MCF 10A (cell line): Measurements from ENCODE around the gene EPB41. TPM values are rescaled to one million over a fixed set of nuclear protein-coding genes. Genes with fewer than 3 reads are reported as not detected.

Source experiments
- BruUV-seq: library from RNA; stranded (reverse); fragments of 400-500 nt; replicated peaks from 2 replicates; lab custom pipeline; 2021; lab: Mats Ljungman, UMichigan
- CTCF ChIA-PET: fragments of 300-600 bp; sonication (Branson Sonifier 250); formaldehyde crosslinking; extraction: SDS; loops from one replicate; lab custom pipeline; 2021; ENCODE audit warnings: antibody characterized with exemption, inconsistent platforms; lab: Yijun Ruan, JAX
- POLR2A ChIA-PET: fragments of 300-600, 350-650 bp; sonication (Branson Sonifier 250); formaldehyde crosslinking; extraction: SDS; loops from one replicate; lab custom pipeline; 2020; ENCODE audit warnings: antibody characterized with exemption, inconsistent platforms; lab: Yijun Ruan, JAX
- DNase-seq: peaks from one replicate; pipeline ENCODE4 v3.0.0-alpha.2; 2018; ENCODE audit not compliant: unreplicated experiment
- H3K27ac Mint-ChIP-seq: one replicate; pipeline ENCODE4 v1.8.0; 2022; ENCODE audit warnings: mild to moderate bottlenecking, low read depth, mixed read lengths; ENCODE audit not compliant: unreplicated experiment
- H3K27me3 Mint-ChIP-seq: one replicate; pipeline ENCODE4 v1.8.0; 2022; ENCODE audit warnings: mixed read lengths; ENCODE audit not compliant: insufficient read depth, unreplicated experiment
- H3K36me3 Mint-ChIP-seq: one replicate; pipeline ENCODE4 v1.8.0; 2022; ENCODE audit warnings: mild to moderate bottlenecking, moderate library complexity, mixed read lengths; ENCODE audit not compliant: insufficient read depth, unreplicated experiment
- H3K4me1 Mint-ChIP-seq: one replicate; pipeline ENCODE4 v1.8.0; 2022; ENCODE audit warnings: mixed read lengths; ENCODE audit not compliant: insufficient read depth, unreplicated experiment
- H3K4me3 Mint-ChIP-seq: one replicate; pipeline ENCODE4 v1.8.0; 2022; ENCODE audit warnings: mild to moderate bottlenecking, moderate library complexity, mixed read lengths; ENCODE audit not compliant: unreplicated experiment
- H3K9me3 Mint-ChIP-seq: one replicate; pipeline ENCODE4 v1.8.0; 2022; ENCODE audit warnings: mixed read lengths; ENCODE audit not compliant: unreplicated experiment
- CTCF ChIP-seq: fragments of 200-600 bp; IDR thresholded peaks from one replicate; pipeline ENCODE4 v1.8.0; 2022; ENCODE audit warnings: antibody characterized with exemption, mild to moderate bottlenecking; ENCODE audit not compliant: unreplicated experiment
- intact Hi-C: fragments of 100-400 bp; cut with micrococcal nuclease; formaldehyde crosslinking; loops from 2 replicates; pipeline ENCODE4 v1.14.1; 2022
- total RNA-seq: library from RNA; stranded (reverse); gene quantifications from 2 replicates; pipeline ENCODE4 v1.2.3, GENCODE V29; 2022

The EPB41 gene
- total RNA-seq, 1 experiment from 2014 or later, result 15.0 TPM

- DNase-seq, result no peak
- Mint-ChIP-seq H3K27me3 (no peaks in the 10 kb centered on the region), H3K27ac (no peak overlapping the region), H3K9me3 (peaks cover 6% of the 10 kb centered on the region), H3K4me1 (no peaks in the 10 kb centered on the region), H3K36me3 (no peaks in the 10 kb centered on the region), H3K4me3 (no peak overlapping the region)
- ChIA-PET CTCF (interaction anchor here (0.6 to 1.2 kb wide), 2 partner anchors 51 to 348 kb away, joined by 3 read pairs; no protein-coding TSS in a partner anchor), POLR2A (no interaction called here)
- no peak for TF ChIP-seq CTCF
- no TSS peak for BruUV-seq
- intact Hi-C loops, result no loop called here
Observed at GRCh38 chr1:28983509-28984310, 69.3 kb downstream of the EPB41 start.

- intact Hi-C loops, result no loop called here
- BruUV-seq, result no TSS peak
- Mint-ChIP-seq H3K9me3 (peaks cover 6% of the 10 kb centered on the region), H3K36me3 (no peaks in the 10 kb centered on the region), H3K27me3 (no peaks in the 10 kb centered on the region), H3K27ac (no peak overlapping the region), H3K4me3 (no peak overlapping the region), H3K4me1 (no peaks in the 10 kb centered on the region)
- POLR2A ChIA-PET, result no interaction called here
- CTCF ChIA-PET, result interaction anchor here (0.6 to 1.2 kb wide), 2 partner anchors 50 to 349 kb away, joined by 3 read pairs; no protein-coding TSS in a partner anchor
- DNase-seq, result no peak
- no peak for TF ChIP-seq CTCF
Observed at GRCh38 chr1:28984311-28984684, 69.9 kb downstream of the EPB41 start.

GRCh38 chr1:28985427-28985826 is 71.1 kb downstream of the EPB41 start:
- BruUV-seq, result no TSS peak
- ChIA-PET CTCF (no interaction called here), POLR2A (no interaction called here)
- Mint-ChIP-seq H3K4me3 (no peak overlapping the region), H3K9me3 (peaks cover 6% of the 10 kb centered on the region), H3K27ac (no peak overlapping the region), H3K27me3 (no peaks in the 10 kb centered on the region), H3K36me3 (no peaks in the 10 kb centered on the region), H3K4me1 (no peaks in the 10 kb centered on the region)
- DNase-seq, result no peak
- TF ChIP-seq CTCF, result no peak
- intact Hi-C loops, result no loop called here

GRCh38 chr1:28986306-28986910 is 72.0 kb downstream of the EPB41 start:
- intact Hi-C loops, result no loop called here
- no TSS peak for BruUV-seq
- Mint-ChIP-seq H3K9me3 (peaks cover 6% of the 10 kb centered on the region), H3K27ac (no peak overlapping the region), H3K4me3 (no peak overlapping the region), H3K36me3 (no peaks in the 10 kb centered on the region), H3K4me1 (no peaks in the 10 kb centered on the region), H3K27me3 (no peaks in the 10 kb centered on the region)
- CTCF ChIA-PET, result no interaction called here
- no peak for DNase-seq
- POLR2A ChIA-PET, result interaction anchor here (0.8 kb wide), 1 partner anchor 9 kb away, joined by 4 read pairs; no protein-coding TSS in a partner anchor
- TF ChIP-seq CTCF, result no peak
